ENCODE results near the gene RAB15.

DNA sequence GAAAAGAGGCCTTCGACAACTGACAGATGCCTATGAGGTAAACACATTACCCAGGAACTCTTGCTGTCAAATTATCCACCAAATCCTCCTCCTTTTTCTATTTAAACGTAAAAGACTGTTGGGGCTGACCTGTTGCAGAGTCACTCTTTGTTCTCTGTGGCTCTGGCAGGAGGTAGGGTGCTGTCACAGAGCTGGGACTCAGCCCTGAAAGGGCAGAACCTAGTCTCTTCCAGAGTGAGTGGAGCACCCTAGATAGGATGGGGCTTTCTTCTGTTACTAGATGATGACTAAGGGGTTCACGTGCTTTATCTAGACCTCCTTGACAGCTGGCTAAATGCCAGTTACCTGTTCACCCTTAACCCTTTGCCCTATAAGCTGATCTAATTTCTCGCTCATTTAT lies 40.2 kb upstream of the RAB15 start:
- no peak for TF ChIP-seq POLR2A (IDR thresholded peaks at IDR 0.05; ENCODE audit: low read depth, low read length)
- no peak for TF ChIP-seq FOS (IDR thresholded peaks at IDR 0.05; ENCODE audit: borderline replicate concordance, insufficient read depth, low read length)

Data from endothelial cell of umbilical vein (primary cell).